HG03342 (cell line): Measurements from ENCODE around the gene PUM1.
"Not testable (repeated sequence)": the region's sequence is repeated elsewhere in the genome, so short reads cannot be mapped to it uniquely, and the experiment has no call there.

Experiments used
- ATAC-seq: cut with Tn5 transposase; IDR thresholded peaks from one replicate; pipeline ENCODE4 v1.9.1; 2021; ENCODE audit warnings: mild to moderate bottlenecking, moderate library complexity; ENCODE audit not compliant: unreplicated experiment

PUM1 gene

GRCh38 chr1:31000301-31000700 is 65.2 kb downstream of the PUM1 start:
- ATAC-seq, result no peak

- ATAC-seq, result no peak
Observed at GRCh38 chr1:30998887-30999286, 66.6 kb downstream of the PUM1 start.

DNA sequence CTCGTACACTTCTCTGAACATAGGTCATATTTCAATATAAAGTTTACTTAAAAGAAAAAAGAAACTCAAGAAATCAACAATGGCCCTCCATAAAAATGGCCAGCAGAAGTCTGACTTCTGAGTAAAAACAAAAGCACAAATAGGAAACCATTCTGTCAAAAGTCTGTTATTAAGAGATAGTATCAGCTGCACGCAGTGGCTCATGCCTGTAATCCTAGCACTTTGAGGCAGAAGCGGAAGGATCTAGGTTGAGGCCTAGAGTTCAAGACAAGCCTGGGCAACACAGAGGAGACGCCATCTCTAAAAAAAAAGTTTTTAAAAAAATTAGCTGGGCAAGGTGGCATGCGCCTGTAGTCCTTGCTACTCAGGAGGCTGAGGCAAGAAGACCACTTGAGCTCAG is 67.3 kb downstream of the PUM1 start:
- no peak for ATAC-seq

GRCh38 chr1:30997463-30998057 is 68.0 kb downstream of the PUM1 start:
- ATAC-seq, result no peak

DNA sequence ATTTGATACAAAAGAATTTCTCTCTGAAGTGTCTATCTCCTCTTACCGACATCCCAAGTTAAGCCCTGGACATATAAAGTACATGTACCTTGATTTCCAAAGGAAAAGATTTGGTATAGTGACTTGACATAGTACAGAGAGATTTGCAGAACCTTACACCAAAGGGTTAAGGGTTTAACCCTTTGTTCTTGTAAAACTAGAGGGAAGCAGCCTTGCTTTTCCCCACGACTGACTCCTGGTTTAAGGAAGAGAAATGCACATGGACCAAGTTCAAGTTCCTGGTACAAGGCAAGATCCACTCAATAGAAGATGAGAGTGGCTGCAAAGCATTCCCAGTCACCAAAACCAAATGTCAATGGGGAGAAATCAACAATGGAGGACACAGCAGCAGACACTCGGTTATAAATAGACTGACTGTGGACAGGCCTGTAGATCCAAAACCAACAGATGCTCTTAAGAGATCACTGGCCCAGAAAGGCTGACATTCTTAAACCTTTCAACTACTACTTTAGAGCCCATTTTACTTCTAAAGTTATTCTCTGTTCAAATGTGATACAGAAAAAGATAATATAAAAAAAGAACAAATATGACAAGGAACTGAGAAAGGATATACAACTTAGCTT is 69.4 kb downstream of the PUM1 start:
- ATAC-seq, result no peak

GRCh38 chr1:30991862-30992606 is 73.5 kb downstream of the PUM1 start:
- no peak for ATAC-seq

DNA sequence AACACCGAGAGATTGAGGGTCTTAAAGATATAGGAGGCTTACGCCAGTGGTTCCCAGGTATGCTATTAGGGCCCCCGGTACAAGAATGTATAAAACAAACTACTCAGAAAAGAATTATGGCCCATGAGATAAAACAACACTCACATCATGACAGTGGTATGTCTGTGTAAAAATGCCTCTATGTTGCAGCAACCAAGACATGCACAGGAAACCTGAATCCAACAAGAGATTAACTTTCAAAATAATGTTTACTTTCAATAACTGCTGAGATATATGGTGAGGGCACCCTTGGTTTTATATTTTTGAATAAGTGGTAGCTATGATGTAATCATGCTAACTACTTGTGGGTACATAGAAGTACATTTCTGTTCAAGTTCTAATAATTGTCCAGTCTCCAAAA is 74.9 kb downstream of the PUM1 start:
- ATAC-seq, result no peak

- ATAC-seq, result no peak
Observed at GRCh38 chr1:30988045-30988444, 77.5 kb downstream of the PUM1 start.

DNA sequence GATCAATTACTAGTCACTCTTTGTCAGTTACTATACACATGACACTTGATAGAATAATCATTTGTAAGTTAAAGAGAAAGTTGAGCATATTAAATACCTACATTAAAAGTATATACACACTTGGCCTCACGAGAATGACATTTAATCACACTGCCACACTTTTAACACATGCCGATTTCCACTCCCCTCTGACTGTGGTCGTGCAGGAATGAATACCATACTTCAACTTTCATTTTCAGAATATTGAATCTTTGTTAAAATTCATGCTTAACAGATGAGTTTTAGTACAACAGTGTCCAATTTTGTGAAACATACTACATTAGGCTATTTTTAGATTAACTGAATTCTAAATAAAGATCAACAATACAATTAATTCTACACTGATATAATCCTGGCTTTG is 78.8 kb downstream of the PUM1 start:
- no peak for ATAC-seq

GRCh38 chr1:30984991-30985503 is 80.5 kb downstream of the PUM1 start:
- ATAC-seq, result no peak

GRCh38 chr1:30984165-30984889 is 81.2 kb downstream of the PUM1 start:
- ATAC-seq, result no peak

- no peak for ATAC-seq
Observed at GRCh38 chr1:30982937-30983336, 82.6 kb downstream of the PUM1 start.

DNA sequence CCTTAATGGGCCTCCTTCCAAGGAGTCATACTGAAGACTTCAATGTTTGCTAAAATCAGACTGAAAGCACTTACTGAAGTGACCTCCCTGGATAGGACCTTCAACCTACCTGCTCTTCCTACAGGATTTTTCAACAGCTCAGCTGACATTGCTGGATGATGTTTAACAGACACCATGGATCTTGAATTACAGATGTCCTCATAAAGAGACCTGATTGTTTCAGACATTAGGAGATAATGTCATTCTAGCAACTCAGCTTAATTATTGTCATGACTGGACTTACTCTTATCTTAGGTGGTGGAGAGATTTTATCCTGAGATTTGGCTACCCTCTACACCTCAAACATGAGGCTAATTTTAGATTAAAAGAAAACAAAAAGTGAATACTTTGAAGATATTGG is 83.1 kb downstream of the PUM1 start:
- no peak for ATAC-seq

DNA sequence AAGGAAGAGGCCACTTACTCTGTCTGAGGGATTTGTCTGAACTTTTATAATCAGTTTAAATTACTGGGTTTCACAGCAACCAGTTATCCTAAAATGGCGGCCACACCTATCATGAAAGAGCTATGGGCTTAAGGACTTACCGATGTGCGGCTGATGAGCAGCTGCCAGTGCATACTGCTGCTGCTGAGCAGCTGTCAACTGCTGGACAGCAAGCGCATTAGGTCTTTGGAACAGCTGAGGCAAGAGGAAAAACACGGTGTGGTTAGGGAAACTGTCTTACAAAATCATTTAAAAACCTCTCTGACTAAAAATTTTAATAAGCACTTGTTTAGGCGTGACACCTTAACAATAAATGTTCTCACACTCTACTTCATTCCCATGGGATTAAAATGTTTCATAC is 84.3 kb downstream of the PUM1 start:
- ATAC-seq, result no peak

DNA sequence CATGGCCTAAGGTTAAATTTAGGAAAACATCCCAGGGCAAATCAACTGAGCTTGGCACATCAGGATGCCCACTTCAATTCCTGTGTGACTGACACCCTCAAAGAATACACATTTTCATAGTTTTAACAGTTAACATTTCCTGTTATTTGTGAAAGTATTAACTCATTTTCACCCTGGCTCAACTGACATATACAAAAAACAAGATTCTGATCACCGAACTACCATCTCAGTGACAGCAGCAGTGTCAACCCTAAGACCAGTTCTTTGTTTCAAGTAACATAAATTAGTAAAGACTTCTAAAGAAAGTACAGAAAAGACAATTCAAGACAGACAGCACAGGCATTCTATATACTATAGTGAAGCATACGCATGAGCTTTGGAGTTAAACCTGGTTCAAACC is 88.0 kb downstream of the PUM1 start:
- no peak for ATAC-seq

GRCh38 chr1:30977105-30977504 is 88.4 kb downstream of the PUM1 start:
- no peak for ATAC-seq

- no peak for ATAC-seq
Observed at GRCh38 chr1:30976143-30976542, 89.4 kb downstream of the PUM1 start.

- ATAC-seq, result no peak
Observed at GRCh38 chr1:30975217-30975616, 90.3 kb downstream of the PUM1 start.

DNA sequence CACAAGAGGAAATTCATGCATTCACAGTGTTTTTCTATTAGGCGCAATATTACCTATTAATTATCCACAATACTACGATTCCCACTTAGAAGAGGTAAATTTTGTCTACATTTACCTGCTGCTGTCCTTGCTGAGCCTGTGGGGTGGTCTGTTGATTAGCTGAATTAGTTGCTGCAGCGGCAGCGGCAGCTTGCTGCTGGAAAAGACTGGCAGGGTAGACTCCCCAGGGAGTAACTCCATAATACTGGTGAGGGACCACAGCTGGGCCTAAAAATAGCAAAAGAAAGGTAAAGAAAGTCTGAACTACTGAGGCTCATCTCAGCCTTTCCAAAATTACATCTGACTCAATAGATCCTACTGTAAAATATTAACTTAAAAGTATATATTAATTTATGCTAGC is 91.0 kb downstream of the PUM1 start:
- no peak for ATAC-seq

GRCh38 chr1:30972349-30972748 is 93.2 kb downstream of the PUM1 start:
- not testable (repeated sequence) for ATAC-seq

GRCh38 chr1:30971496-30971895 is 94.0 kb downstream of the PUM1 start:
- no peak for ATAC-seq

GRCh38 chr1:30969903-30970302 is 95.6 kb downstream of the PUM1 start:
- ATAC-seq, result no peak
